IPS-15b (cell line): Measurements from ENCODE around the gene LINC00237.

Experiments used
- H3K27me3 ChIP-seq: one replicate; pipeline ENCODE4 v1.6.1; 2013; ENCODE audit warnings: low read length; ENCODE audit not compliant: control insufficient read depth, insufficient read depth
- H3K36me3 ChIP-seq: one replicate; pipeline ENCODE4 v1.6.1; 2013; ENCODE audit warnings: low read length; ENCODE audit not compliant: control insufficient read depth, insufficient read depth
- H3K4me1 ChIP-seq: one replicate; pipeline ENCODE4 v1.6.1; 2013; ENCODE audit warnings: mild to moderate bottlenecking, low read length; ENCODE audit not compliant: control insufficient read depth, insufficient read depth
- H3K4me3 ChIP-seq: one replicate; pipeline ENCODE4 v1.5.1; 2013; ENCODE audit warnings: low read depth, low read length
- H3K9ac ChIP-seq: one replicate; pipeline ENCODE4 v1.6.1; 2013; ENCODE audit warnings: low read depth, mild to moderate bottlenecking, low read length
- H3K9me3 ChIP-seq: one replicate; pipeline ENCODE4 v1.6.1; 2013; ENCODE audit warnings: mild to moderate bottlenecking, low read length; ENCODE audit not compliant: control insufficient read depth, insufficient read depth

LINC00237 gene

DNA sequence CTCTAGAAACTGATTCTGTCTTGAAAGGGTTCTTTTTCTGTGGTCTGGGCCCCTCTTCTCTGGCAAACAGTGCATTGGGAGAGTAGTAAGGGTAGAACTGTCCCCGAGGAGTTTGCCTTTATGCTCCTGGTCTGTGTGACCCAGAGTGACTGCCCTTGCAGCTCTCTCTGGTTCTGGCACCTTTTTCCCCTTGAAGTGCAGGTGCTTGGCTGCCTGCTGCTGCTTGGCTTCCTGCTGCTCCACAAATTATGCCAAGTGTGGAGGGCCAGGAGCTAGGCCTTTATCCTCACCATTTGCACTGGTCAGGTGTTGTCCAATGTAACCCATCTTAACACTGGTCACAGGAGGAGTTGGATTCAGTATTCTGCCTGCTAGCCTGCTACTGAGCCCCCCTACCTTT is 30.9 kb upstream of the LINC00237 start:
- no peaks in the 10 kb centered on the region for H3K27me3 ChIP-seq
- H3K9ac ChIP-seq, result no peak overlapping the region
- H3K4me1 ChIP-seq, result no peaks in the 10 kb centered on the region
- no peaks in the 10 kb centered on the region for H3K9me3 ChIP-seq
- peaks cover 8% of the 10 kb centered on the region for H3K36me3 ChIP-seq
- H3K4me3 ChIP-seq, result no peak overlapping the region

DNA sequence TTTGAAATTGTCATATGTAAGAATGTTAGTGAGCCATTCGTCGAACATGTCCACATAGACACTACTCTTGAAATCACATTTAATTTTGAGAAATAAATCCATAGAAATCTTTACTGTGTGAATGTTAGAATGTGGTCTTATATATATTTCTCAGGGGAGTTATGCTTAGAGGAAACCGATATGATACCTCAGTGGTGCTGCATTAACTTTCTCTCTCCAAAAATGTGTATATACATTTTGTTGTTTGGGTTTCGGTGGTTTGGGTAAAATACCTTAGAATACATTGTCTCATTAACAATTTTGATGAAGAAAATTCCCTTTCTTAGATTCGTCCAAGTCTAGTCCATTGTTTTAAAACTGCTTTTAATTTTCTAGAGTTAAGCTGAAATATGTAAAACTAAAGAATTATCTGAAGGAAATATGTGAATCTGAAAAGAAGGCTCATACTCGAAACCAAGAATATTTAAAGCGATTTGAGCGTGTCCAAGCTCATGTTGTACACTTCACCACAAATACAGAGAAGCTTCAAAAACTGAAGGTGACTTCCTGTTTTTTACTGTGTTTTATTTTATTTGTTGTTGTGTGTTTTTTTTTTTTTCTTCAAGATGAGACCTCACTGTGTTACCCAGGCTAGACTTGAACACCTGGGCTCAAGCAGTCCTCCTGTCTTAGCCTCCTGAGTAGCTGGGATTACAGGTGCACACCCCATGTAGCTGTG is 30.0 kb upstream of the LINC00237 start:
- H3K4me3 ChIP-seq, result no peak overlapping the region
- no peaks in the 10 kb centered on the region for H3K27me3 ChIP-seq
- H3K36me3 ChIP-seq, result peaks cover 8% of the 10 kb centered on the region
- H3K9ac ChIP-seq, result no peak overlapping the region
- H3K9me3 ChIP-seq, result no peaks in the 10 kb centered on the region
- H3K4me1 ChIP-seq, result no peaks in the 10 kb centered on the region

DNA sequence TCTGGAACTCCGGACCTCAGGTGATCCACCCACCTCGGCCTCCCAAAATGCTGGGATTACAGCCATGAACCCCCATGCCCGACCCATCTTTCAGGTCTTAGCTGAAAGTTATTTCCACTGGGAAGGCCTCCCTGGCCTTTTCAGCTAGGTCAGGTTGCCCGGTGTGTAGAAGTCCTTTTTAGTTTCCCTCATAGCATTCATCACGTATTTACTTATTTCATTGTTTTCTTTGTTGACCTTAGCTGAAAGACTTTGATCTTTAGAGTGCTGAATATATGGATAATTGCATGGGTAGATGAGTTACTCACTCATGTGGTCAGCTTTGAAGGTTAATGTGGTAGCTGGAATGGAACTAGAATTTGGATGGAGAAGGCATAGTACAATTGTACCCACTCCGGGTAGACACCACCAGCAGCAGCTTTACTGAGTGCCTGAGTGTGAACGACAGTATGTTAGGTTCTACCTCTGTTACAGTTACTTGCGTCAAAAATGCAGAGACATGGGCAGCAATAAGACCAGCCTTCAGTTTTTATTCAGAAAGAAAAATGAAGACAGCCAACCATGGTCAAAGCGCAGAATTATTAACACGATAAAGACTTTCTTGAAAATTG is 28.8 kb upstream of the LINC00237 start:
- H3K36me3 ChIP-seq, result peaks cover 6% of the 10 kb centered on the region
- H3K4me3 ChIP-seq, result no peak overlapping the region
- H3K27me3 ChIP-seq, result no peaks in the 10 kb centered on the region
- H3K4me1 ChIP-seq, result peaks cover 2% of the 10 kb centered on the region
- H3K9me3 ChIP-seq, result no peaks in the 10 kb centered on the region
- H3K9ac ChIP-seq, result no peak overlapping the region

DNA sequence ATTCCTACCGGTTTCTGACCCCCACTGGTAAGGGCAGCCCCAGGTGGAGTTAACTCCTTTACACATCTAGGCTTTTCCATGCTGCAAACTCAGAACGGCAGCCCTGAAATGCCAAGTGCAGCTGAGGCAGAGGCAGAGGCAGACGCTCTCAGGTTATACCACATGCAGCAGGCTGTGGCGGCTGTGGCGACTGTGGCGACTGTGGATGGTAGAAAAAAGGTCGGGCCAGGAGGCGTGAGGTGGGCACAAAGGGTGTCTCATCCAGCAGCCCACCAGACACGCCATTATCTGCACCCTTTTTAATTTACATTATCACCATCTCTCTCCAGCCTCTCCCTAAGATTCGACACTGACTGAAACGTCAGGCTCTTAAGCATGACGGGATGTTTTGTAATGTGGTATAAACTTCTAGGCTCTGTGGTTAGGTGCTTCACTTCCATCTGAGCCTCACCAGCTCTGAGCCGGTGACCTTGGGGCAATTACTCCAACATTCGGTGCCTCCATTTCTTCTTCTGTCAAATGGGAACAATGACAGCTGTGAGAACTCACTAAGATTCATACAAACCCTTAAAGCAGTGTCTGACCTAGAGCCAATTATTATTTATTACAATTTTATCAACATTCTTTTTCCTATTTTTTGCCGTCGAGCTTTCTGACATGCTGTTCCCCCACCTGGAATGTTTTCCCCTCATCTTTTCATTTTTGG is 27.9 kb upstream of the LINC00237 start:
- peaks cover 5% of the 10 kb centered on the region for H3K4me1 ChIP-seq
- H3K36me3 ChIP-seq, result peaks cover 3% of the 10 kb centered on the region
- H3K4me3 ChIP-seq, result no peak overlapping the region
- H3K27me3 ChIP-seq, result no peaks in the 10 kb centered on the region
- H3K9ac ChIP-seq, result no peak overlapping the region
- no peaks in the 10 kb centered on the region for H3K9me3 ChIP-seq

DNA sequence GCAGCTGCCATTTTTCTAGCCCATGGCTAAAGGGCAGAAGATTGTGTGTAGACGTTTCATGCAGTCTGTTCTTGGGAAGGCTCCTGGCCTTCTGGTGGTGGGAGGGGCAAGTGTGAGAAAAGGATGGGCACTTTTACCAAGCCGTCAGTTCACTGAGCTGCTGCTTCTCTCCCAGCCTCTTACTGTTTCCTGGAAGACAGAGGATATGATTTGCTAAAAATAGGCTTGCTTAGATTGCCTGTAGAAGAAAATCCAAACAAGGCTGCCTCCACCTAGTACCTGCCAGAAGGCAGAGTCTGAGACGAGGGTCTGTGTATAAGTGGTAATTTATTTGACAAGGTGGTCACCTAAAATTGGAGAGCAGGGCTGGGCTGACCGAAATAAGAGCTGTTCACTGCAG is 27.2 kb upstream of the LINC00237 start:
- Histone ChIP-seq H3K9me3 (no peaks in the 10 kb centered on the region), H3K4me1 (peaks cover 5% of the 10 kb centered on the region), H3K27me3 (no peaks in the 10 kb centered on the region), H3K4me3 (no peak overlapping the region), H3K36me3 (peaks cover 3% of the 10 kb centered on the region), H3K9ac (no peak overlapping the region)

DNA sequence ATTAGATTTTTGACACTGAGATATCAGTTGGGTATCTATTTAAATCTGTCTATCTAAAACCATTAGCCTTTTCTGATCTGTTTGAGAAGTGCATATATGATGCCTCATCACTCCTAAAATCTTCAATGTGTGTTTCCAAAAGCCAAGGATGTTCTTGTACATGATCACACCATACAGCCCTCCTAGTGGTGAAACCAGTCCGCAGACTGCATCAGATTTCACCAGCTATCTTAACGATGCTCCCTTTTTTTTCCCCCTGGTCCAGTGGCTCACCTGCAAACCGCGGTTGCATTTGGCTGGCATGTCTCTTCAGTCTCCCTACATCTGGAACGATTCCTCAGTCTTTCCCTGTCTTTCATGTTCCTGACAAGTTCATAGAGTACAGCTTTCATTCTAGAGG is 23.7 kb upstream of the LINC00237 start:
- H3K36me3 ChIP-seq, result peaks cover 3% of the 10 kb centered on the region
- H3K27me3 ChIP-seq, result no peaks in the 10 kb centered on the region
- no peaks in the 10 kb centered on the region for H3K9me3 ChIP-seq
- no peak overlapping the region for H3K4me3 ChIP-seq
- H3K4me1 ChIP-seq, result peaks cover 7% of the 10 kb centered on the region
- H3K9ac ChIP-seq, result no peak overlapping the region

DNA sequence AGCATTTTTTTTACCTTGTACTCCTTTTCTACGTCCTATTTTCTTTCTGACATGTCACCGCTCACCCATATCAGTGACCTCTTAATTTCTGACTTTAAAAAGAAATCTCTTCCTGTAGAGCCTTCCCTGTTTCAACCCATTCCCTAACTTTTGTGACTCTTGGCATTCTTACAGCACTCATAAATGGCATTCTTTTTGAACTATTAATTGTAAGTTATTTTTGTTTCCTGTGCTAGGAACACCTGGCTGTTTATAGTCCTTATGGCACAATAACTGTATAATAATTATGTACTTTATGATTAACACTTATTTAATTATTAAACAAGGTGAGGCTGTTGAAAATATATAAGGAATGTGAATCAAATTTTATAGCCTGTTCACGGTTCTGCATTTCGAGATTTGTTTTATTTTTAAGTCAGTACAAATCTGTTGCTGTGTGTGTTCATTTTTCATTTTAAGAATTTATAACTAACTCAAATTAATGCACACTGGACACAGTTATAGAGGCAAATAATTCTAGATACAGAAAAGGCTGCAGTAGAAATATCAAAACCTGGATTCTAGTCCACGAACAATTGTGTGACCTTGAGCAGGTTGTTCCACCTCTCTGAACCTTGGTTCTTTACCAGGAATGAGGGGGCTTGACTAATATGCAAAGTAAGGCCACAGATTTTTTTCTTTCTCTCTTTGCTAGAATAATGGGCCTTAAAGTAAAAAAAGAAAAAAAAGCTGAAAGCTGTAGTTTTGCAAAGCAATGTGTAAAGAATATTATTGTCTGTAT is 21.2 kb upstream of the LINC00237 start:
- Histone ChIP-seq H3K4me3 (peak overlapping the region; percentile 87), H3K27me3 (peaks cover 3% of the 10 kb centered on the region), H3K9me3 (no peaks in the 10 kb centered on the region), H3K36me3 (no peaks in the 10 kb centered on the region), H3K4me1 (peaks cover 7% of the 10 kb centered on the region), H3K9ac (no peak overlapping the region)

DNA sequence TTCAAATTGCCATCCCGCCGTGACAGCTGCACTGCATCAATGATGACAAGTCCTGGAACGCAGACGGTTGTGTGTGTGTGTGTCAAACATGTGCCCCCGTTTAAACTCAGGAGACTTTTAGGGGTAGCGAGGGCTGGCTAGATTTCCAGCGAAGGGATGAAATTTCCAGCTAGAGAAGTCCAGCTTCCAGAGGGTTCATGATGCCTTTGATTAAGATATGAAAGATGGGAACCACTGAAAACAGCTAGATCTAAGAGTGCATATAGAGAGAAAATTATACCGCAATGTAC is 20.4 kb upstream of the LINC00237 start:
- peak overlapping the region; percentile 62 for H3K9ac ChIP-seq
- peak overlapping the region; percentile 87 for H3K4me3 ChIP-seq
- no peaks in the 10 kb centered on the region for H3K36me3 ChIP-seq
- peaks cover 3% of the 10 kb centered on the region for H3K27me3 ChIP-seq
- peaks cover 7% of the 10 kb centered on the region for H3K4me1 ChIP-seq
- H3K9me3 ChIP-seq, result no peaks in the 10 kb centered on the region

DNA sequence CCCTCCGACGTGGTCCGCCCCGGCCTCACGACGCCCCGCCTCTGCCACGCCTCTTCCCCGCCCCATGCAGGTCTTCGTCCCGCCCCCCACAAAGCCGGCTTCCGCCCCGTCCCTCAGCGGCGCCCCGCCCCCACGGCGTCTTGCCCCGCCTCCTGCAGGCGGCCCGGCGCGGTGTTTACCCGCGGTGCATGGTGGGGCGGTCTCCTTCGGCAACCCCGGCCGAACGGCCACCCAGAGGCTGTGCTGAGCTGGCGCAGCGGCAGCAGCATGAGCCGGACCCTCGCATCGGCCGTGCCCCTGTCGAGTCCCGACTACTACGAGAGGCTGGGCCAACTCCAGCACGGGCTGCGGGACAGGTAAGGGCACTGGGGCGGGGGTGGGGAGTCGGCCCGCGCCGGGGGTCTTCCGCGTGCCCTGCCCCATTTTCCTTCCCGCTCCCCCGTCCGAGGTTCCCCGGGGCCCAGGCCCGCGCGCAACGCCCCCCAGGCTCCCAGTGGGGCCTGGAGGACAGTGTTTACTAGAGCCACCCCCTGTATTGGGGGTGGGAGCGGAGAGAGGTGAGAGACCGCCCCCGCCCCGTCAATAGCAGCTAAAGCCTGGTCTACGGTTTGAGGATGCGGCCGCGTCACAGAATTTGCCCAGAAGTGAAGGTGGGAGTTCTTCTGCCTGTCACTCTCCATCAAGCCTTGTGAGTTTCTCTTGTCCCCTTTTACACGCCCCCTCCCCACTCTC is 19.9 kb upstream of the LINC00237 start, which contains the start of gene KIZ:
Gene KIZ (plus strand): TSS at position 234 of the 732 bp plus-strand sequence. CDS start 34 bp downstream, at position 268.
- H3K9ac ChIP-seq, result peak within 1 kb of the TSS; percentile 62
- no peaks in the 10 kb centered on the region for H3K36me3 ChIP-seq
- peak within 1 kb of the TSS; percentile 87 for H3K4me3 ChIP-seq
- H3K4me1 ChIP-seq, result peaks cover 7% of the 10 kb centered on the region
- peaks cover 3% of the 10 kb centered on the region for H3K27me3 ChIP-seq
- H3K9me3 ChIP-seq, result no peaks in the 10 kb centered on the region

DNA sequence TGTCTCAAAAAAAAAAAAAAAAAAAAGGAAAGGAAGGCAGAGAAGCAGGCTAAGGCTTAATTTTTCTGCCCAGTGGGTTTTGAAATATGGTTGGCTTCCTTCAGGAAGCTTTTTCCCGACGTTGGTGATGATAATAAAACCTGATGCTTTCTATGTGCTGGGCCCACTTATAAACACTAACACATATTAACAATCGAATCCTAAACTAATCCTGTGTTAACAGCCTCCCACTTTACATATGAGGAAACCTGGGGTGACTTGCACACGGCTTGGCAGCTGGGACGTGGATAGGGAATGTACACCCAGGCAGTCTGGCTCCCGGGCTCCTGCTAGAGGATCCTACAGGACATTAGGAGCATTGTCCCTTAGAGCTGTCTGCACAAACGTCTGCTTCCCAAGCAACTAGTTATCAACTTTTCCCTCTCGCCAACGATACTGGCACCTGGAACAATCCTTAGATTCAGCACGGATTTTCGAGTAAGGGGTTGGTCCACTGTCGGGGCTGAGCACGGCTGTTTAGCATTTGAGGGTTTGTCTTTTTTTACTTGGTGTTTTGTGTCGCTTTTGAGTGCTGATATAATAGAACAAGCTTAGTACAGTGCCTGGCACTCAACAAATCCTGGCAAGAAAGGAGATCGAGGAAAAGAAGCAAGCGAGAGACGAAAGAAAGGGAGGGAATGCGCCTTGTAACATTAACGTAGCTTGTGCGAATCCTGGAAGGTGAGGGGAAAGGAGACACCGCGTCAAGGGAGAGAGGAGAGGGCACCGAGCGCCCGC is 19.1 kb upstream of the LINC00237 start:
- H3K9me3 ChIP-seq, result no peaks in the 10 kb centered on the region
- peak overlapping the region; percentile 49 for H3K9ac ChIP-seq
- H3K27me3 ChIP-seq, result peaks cover 3% of the 10 kb centered on the region
- H3K4me3 ChIP-seq, result peak overlapping the region; percentile 54
- peaks cover 7% of the 10 kb centered on the region for H3K4me1 ChIP-seq
- H3K36me3 ChIP-seq, result no peaks in the 10 kb centered on the region
